Liver (tissue), 9 donors: ENCODE results near the gene THTPA. TPM values are rescaled to one million over a fixed set of nuclear protein-coding genes. Genes with fewer than 3 reads are reported as not detected.

Experiments
- DNase-seq: peaks from one replicate; pipeline ENCODE4 v3.0.0-alpha.2; 2017; ENCODE audit warnings: low spot score
- H3K27ac ChIP-seq, 2 donors: one replicate each; pipeline ENCODE4 v1.7.0; 2013; ENCODE audit warnings: inconsistent platforms in 2 of 2, low read length in 2 of 2, control low read depth in 1 of 2, low read depth in 1 of 2, mild to moderate bottlenecking in 1 of 2
- H3K27me3 ChIP-seq, 4 donors: one replicate each; pipeline versions ENCODE4 v1.6.1 to v1.7.0; 2013; ENCODE audit warnings: low read length in 3 of 4, inconsistent platforms in 1 of 4, mild to moderate bottlenecking in 1 of 4, moderate library complexity in 1 of 4; ENCODE audit not compliant: control insufficient read depth in 4 of 4, insufficient read depth in 4 of 4
- H3K36me3 ChIP-seq, 4 donors: one replicate each; pipeline versions ENCODE4 v1.6.1 to v1.7.0; 2013; ENCODE audit warnings: low read length in 3 of 4, mild to moderate bottlenecking in 3 of 4, low read depth in 1 of 4, moderate library complexity in 1 of 4; ENCODE audit not compliant: control insufficient read depth in 4 of 4, insufficient read depth in 3 of 4
- H3K4me1 ChIP-seq, 4 donors: one replicate each; pipeline versions ENCODE4 v1.6.1 to v1.7.0; 2013; ENCODE audit warnings: low read length in 3 of 4, mild to moderate bottlenecking in 3 of 4, moderate library complexity in 1 of 4; ENCODE audit not compliant: control insufficient read depth in 4 of 4, insufficient read depth in 4 of 4
- H3K4me3 ChIP-seq, 3 donors: one replicate each; pipeline versions ENCODE4 v1.6.1 to v1.7.0; 2013; ENCODE audit warnings: low read length in 3 of 3, control low read depth in 1 of 3, low read depth in 1 of 3, mild to moderate bottlenecking in 1 of 3
- H3K9ac ChIP-seq, 2 donors: one replicate each; pipeline ENCODE4 v1.7.0; 2013; ENCODE audit warnings: low read length in 2 of 2, mild to moderate bottlenecking in 2 of 2, moderate library complexity in 2 of 2, control low read depth in 1 of 2, low read depth in 1 of 2
- H3K9me3 ChIP-seq, 4 donors: one replicate each; pipeline versions ENCODE4 v1.6.1 to v1.7.0; 2013; ENCODE audit warnings: low read length in 3 of 4; ENCODE audit not compliant: control insufficient read depth in 4 of 4
- EGR1 ChIP-seq, 2 donors: IDR thresholded peaks; 2 replicates each; pipeline ENCODE4 v1.6.1; 2016 to 2018; ENCODE audit warnings: antibody characterized with exemption in 2 of 2, low read depth in 2 of 2
- FOXA1 ChIP-seq: IDR thresholded peaks from 2 replicates; pipeline ENCODE4 v1.6.1; 2016; ENCODE audit warnings: antibody characterized with exemption
- FOXA2 ChIP-seq: IDR thresholded peaks from 2 replicates; pipeline ENCODE4 v1.6.1; 2016; ENCODE audit warnings: antibody characterized with exemption
- GABPA ChIP-seq, 2 donors: IDR thresholded peaks in 1 of 2; conservative IDR thresholded peaks in 1 of 2; 2 replicates each; pipeline ENCODE4 v1.6.1; 2016; ENCODE audit warnings: antibody characterized with exemption in 2 of 2, mild to moderate bottlenecking in 1 of 2, moderate library complexity in 1 of 2
- HNF4A ChIP-seq, 2 donors: conservative IDR thresholded peaks; 2 replicates each; pipeline ENCODE4 v1.6.1; 2016; ENCODE audit warnings: antibody characterized with exemption in 2 of 2, mild to moderate bottlenecking in 2 of 2
- HNF4G ChIP-seq: IDR thresholded peaks from 2 replicates; pipeline ENCODE4 v1.6.1; 2016; ENCODE audit warnings: antibody characterized with exemption
- JUND ChIP-seq, 2 donors: IDR thresholded peaks; 2 replicates each; pipeline ENCODE4 v1.6.1; 2016; ENCODE audit warnings: antibody characterized with exemption in 2 of 2
- NR2F2 ChIP-seq: IDR thresholded peaks from 2 replicates; pipeline ENCODE4 v1.6.1; 2016; ENCODE audit warnings: antibody characterized with exemption
- RAD21 ChIP-seq, 2 donors: IDR thresholded peaks; 2 replicates each; pipeline ENCODE4 v1.6.1; 2016; ENCODE audit warnings: antibody characterized with exemption in 2 of 2, mild to moderate bottlenecking in 2 of 2
- RXRA ChIP-seq, 2 donors: IDR thresholded peaks; 2 replicates each; pipeline ENCODE4 v1.6.1; 2017 to 2018; ENCODE audit warnings: antibody characterized with exemption in 2 of 2, mild to moderate bottlenecking in 1 of 2
- TAF1 ChIP-seq: conservative IDR thresholded peaks from 2 replicates; pipeline ENCODE4 v1.6.1; 2016; ENCODE audit warnings: antibody characterized with exemption, mild to moderate bottlenecking
- YY1 ChIP-seq: IDR thresholded peaks from 2 replicates; pipeline ENCODE4 v1.6.1; 2016; ENCODE audit warnings: antibody characterized with exemption, mild to moderate bottlenecking
- WGBS: extraction: QIAGEN DNeasy Blood & Tissue Kit; methylation state at CpG from one replicate; pipeline ENCODE4 v1.1.7; 2013; 5-methylcytosine and 5-hydroxymethylcytosine counted together
- polyA plus RNA-seq, 2 donors: library from polyadenylated mRNA; stranded (reverse) in 1 of 2; unstranded in 1 of 2; fragments of 200-250 nt in 1 of 2; fragments of >200 nt in 1 of 2; fragmentation: Nextera tagmentation in 1 of 2; extraction: Ambion mirVana in 1 of 2; gene quantifications; one replicate each; pipeline versions ENCODE4 v1.2.1 to v1.2.3, GENCODE V29; 2013 to 2015
- total RNA-seq, 2 donors: library from RNA; depleted of rRNA; stranded (reverse); fragments of >200 nt; gene quantifications; one replicate each; pipeline ENCODE4 v1.2.3, GENCODE V29; 2014
- TF ChIP-seq, protein P1 (sequence below): IDR thresholded peaks from 2 replicates; pipeline ENCODE4 v1.6.1; 2016; ENCODE audit warnings: antibody characterized with exemption
- TF ChIP-seq, protein P2 (sequence below): IDR thresholded peaks from 2 replicates; pipeline ENCODE4 v1.6.1; 2016; ENCODE audit warnings: antibody characterized with exemption
- TF ChIP-seq, protein P3 (sequence below): IDR thresholded peaks from 2 replicates; pipeline ENCODE4 v1.6.1; 2016; ENCODE audit warnings: antibody characterized with exemption, mild to moderate bottlenecking
- TF ChIP-seq, protein P4 (sequence below): IDR thresholded peaks from 2 replicates; pipeline ENCODE4 v1.6.1; 2016; ENCODE audit warnings: antibody characterized with exemption
- TF ChIP-seq, protein P5 (sequence below): fragments of 150-350 bp; IDR thresholded peaks from 2 replicates; pipeline ENCODE4 v1.5.1; 2017; ENCODE audit warnings: improper control_type of control experiment, low read depth, low read length; ENCODE audit not compliant: missing input control
- donor health status: healthy.
- donor health status: healthy.
- donor health status: healthy.
- donor health status: healthy.
- donor health status: healthy.

Gene THTPA
- total and polyA plus RNA-seq, 4 donors = 7.3 to 19.8 (median 9.9) TPM

DNA sequence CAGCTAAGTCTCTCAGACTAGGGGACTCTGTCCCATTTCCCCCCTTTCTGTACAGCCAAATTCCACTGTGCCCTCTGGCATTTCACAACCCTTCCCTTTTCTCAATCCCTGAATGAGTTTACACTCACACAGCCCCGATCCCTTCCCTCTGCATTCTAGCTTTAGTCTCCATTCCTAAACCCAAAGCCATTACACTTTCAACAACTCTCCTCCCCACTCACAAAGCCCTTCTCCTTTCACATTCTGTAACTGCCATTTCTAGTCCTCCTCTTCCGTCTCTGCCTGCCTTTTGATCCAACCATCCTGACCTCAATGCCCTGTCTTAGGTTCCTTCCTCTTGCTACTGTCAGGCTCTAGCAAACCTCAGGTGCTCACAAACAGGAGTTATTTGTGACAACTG, 8.1 kb upstream of the THTPA start:
- Histone ChIP-seq H3K27ac (no peak overlapping the region), H3K4me3 (no peak overlapping the region), H3K36me3 (no peaks in the 10 kb centered on the region), H3K9me3 (no peaks in the 10 kb centered on the region), H3K27me3 (no peaks in the 10 kb centered on the region), H3K4me1 (peaks cover 0 to 16% (median 9%) of the 10 kb centered on the region in 4 donors), H3K9ac (no peak overlapping the region)
- 94% methylated on average over 2 of the region's 2 CpGs for WGBS
- DNase-seq = no peak
- TF ChIP-seq YY1 (no peak), EGR1 (IDR thresholded peaks at IDR 0.05; ENCODE audit: low read depth in 2 of 2) (no peak), NR2F2 (no peak), FOXA1 (no peak), FOXA2 (no peak), JUND (IDR thresholded peaks at IDR 0.05) (no peak), RXRA (IDR thresholded peaks at IDR 0.05) (no peak), HNF4G (no peak), GABPA (IDR thresholded peaks at IDR 0.05 in 1 of 2, conservative IDR thresholded peaks at IDR 0.05 in 1 of 2) (no peak), HNF4A (conservative IDR thresholded peaks at IDR 0.05) (no peak), RAD21 (IDR thresholded peaks at IDR 0.05) (no peak), TAF1 (no peak)
- TF ChIP-seq, protein P1, sequence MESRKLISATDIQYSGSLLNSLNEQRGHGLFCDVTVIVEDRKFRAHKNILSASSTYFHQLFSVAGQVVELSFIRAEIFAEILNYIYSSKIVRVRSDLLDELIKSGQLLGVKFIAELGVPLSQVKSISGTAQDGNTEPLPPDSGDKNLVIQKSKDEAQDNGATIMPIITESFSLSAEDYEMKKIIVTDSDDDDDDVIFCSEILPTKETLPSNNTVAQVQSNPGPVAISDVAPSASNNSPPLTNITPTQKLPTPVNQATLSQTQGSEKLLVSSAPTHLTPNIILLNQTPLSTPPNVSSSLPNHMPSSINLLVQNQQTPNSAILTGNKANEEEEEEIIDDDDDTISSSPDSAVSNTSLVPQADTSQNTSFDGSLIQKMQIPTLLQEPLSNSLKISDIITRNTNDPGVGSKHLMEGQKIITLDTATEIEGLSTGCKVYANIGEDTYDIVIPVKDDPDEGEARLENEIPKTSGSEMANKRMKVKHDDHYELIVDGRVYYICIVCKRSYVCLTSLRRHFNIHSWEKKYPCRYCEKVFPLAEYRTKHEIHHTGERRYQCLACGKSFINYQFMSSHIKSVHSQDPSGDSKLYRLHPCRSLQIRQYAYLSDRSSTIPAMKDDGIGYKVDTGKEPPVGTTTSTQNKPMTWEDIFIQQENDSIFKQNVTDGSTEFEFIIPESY = no peak
- TF ChIP-seq, protein P2, sequence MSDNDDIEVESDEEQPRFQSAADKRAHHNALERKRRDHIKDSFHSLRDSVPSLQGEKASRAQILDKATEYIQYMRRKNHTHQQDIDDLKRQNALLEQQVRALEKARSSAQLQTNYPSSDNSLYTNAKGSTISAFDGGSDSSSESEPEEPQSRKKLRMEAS = no peak
- TF ChIP-seq, protein P3, sequence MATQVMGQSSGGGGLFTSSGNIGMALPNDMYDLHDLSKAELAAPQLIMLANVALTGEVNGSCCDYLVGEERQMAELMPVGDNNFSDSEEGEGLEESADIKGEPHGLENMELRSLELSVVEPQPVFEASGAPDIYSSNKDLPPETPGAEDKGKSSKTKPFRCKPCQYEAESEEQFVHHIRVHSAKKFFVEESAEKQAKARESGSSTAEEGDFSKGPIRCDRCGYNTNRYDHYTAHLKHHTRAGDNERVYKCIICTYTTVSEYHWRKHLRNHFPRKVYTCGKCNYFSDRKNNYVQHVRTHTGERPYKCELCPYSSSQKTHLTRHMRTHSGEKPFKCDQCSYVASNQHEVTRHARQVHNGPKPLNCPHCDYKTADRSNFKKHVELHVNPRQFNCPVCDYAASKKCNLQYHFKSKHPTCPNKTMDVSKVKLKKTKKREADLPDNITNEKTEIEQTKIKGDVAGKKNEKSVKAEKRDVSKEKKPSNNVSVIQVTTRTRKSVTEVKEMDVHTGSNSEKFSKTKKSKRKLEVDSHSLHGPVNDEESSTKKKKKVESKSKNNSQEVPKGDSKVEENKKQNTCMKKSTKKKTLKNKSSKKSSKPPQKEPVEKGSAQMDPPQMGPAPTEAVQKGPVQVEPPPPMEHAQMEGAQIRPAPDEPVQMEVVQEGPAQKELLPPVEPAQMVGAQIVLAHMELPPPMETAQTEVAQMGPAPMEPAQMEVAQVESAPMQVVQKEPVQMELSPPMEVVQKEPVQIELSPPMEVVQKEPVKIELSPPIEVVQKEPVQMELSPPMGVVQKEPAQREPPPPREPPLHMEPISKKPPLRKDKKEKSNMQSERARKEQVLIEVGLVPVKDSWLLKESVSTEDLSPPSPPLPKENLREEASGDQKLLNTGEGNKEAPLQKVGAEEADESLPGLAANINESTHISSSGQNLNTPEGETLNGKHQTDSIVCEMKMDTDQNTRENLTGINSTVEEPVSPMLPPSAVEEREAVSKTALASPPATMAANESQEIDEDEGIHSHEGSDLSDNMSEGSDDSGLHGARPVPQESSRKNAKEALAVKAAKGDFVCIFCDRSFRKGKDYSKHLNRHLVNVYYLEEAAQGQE = no peak
- TF ChIP-seq, protein P4, sequence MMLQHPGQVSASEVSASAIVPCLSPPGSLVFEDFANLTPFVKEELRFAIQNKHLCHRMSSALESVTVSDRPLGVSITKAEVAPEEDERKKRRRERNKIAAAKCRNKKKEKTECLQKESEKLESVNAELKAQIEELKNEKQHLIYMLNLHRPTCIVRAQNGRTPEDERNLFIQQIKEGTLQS = no peak

DNA sequence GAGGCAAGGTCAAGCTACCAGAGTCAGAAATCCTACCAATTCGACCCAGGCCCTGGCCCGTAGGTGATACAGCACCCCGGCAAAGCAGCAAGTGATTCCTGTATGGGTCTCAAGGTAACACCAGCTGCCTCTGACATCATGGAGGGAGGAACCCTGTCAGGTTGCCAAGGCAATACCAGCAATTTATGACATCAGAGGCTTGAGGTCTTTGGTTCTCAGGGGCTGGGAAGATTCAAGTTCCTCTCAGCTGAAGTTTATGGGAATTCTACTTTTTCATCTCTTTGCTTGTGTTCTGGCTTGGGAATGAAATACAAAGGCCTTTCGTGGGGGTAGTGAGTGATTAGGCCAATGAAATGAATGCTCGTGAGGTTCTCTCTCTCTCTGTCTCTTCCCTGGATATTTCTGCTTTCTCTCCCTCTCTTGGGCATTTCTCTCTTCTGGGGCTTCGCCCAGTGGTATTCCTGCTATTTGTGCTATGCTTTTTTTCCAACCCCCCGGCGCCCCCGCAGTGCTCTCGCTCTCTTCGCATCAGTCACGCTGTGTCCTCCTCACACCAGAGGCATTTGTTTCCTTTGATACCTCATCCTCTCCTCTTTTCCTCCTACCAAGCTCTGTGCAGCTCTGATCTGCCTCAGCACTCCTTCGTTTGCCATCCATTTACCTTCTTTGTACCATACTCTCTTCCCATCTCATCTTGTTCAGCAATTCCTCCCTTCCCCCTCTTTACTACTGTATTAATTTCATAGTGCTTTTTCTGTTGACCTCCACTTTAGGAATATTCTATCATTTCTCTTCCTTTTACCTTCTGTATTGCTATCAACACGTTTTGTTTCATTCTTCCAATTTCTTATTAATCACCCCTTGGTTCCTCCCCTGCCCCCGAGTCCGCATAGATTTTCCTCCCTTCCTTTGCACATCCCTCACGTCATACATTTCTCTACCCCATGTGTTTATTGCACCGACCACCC, 7.4 kb upstream of the THTPA start:
- no peak overlapping the region for H3K4me3 ChIP-seq
- no peaks in the 10 kb centered on the region for H3K27me3 ChIP-seq
- H3K27ac ChIP-seq = no peak overlapping the region
- H3K9ac ChIP-seq = no peak overlapping the region
- 75% methylated on average over 18 of the region's 18 CpGs for WGBS
- H3K4me1 ChIP-seq = peaks cover 0 to 16% (median 9%) of the 10 kb centered on the region in 4 donors
- no peak for DNase-seq
- no peaks in the 10 kb centered on the region for H3K36me3 ChIP-seq
- H3K9me3 ChIP-seq = no peaks in the 10 kb centered on the region
- TF ChIP-seq, protein P1 = no peak
- TF ChIP-seq, protein P5, sequence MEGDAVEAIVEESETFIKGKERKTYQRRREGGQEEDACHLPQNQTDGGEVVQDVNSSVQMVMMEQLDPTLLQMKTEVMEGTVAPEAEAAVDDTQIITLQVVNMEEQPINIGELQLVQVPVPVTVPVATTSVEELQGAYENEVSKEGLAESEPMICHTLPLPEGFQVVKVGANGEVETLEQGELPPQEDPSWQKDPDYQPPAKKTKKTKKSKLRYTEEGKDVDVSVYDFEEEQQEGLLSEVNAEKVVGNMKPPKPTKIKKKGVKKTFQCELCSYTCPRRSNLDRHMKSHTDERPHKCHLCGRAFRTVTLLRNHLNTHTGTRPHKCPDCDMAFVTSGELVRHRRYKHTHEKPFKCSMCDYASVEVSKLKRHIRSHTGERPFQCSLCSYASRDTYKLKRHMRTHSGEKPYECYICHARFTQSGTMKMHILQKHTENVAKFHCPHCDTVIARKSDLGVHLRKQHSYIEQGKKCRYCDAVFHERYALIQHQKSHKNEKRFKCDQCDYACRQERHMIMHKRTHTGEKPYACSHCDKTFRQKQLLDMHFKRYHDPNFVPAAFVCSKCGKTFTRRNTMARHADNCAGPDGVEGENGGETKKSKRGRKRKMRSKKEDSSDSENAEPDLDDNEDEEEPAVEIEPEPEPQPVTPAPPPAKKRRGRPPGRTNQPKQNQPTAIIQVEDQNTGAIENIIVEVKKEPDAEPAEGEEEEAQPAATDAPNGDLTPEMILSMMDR = no peak
- TF ChIP-seq HNF4G = no peak
- no peak for TF ChIP-seq TAF1
- no peak for TF ChIP-seq RAD21 (IDR thresholded peaks at IDR 0.05)
- no peak for TF ChIP-seq JUND (IDR thresholded peaks at IDR 0.05)
- TF ChIP-seq YY1 = no peak
- TF ChIP-seq, protein P3 = no peak
